H54 (cell line): ENCODE results near the gene TSEN2.
"Not testable (repeated sequence)": the region's sequence is repeated elsewhere in the genome, so short reads cannot be mapped to it uniquely, and the experiment has no call there.

Source experiments
- DNase-seq: peaks from one replicate; pipeline ENCODE4 v3.0.0; 2011; ENCODE audit warnings: low spot score, mixed read lengths; ENCODE audit not compliant: insufficient read length
- FAIRE-seq: peaks from 3 replicates; lab custom pipeline; 2011; peaks lifted over from hg19 to GRCh38; lab: Jason Lieb, UNC
- POLR2A ChIP-seq: IDR thresholded peaks from 2 replicates; pipeline ENCODE4 v1.6.1; 2011; ENCODE audit warnings: low read depth, mild to moderate bottlenecking, low read length

TSEN2 gene

GRCh38 chr3:12472000-12472610, 12.2 kb upstream of the TSEN2 start:
- no peak for TF ChIP-seq POLR2A
- no peak for FAIRE-seq
- DNase-seq, result no peak

GRCh38 chr3:12472796-12473195, 11.5 kb upstream of the TSEN2 start:
- no peak for DNase-seq
- TF ChIP-seq POLR2A, result no peak

GRCh38 chr3:12473511-12473910, 10.8 kb upstream of the TSEN2 start:
- no peak for TF ChIP-seq POLR2A
- no peak for DNase-seq
- FAIRE-seq, result no peak

More at GRCh38 chr3:12472796-12473195, 11.5 kb upstream of the TSEN2 start:
- no peak for FAIRE-seq

GRCh38 chr3:12476238-12476897, 7.9 kb upstream of the TSEN2 start:
- DNase-seq, result no peak
- no peak for TF ChIP-seq POLR2A
- FAIRE-seq, result no peak

- DNase-seq (no peak), FAIRE-seq (no peak)
- no peak for TF ChIP-seq POLR2A
Observed at GRCh38 chr3:12477256-12477655, 7.0 kb upstream of the TSEN2 start.

- no peak for DNase-seq
- no peak for TF ChIP-seq POLR2A
- no peak for FAIRE-seq
Observed at GRCh38 chr3:12478326-12478725, 6.0 kb upstream of the TSEN2 start.

GRCh38 chr3:12479198-12479597, 5.1 kb upstream of the TSEN2 start:
- DNase-seq, FAIRE-seq: not testable (repeated sequence)

GRCh38 chr3:12479919-12480427, 4.3 kb upstream of the TSEN2 start:
- peak; percentile 55 for FAIRE-seq
- DNase-seq, result peak; percentile 46

GRCh38 chr3:12483410-12483809, 870 bp upstream of the TSEN2 start:
- no peak for FAIRE-seq
- no peak for DNase-seq
- TF ChIP-seq POLR2A, result no peak

More at GRCh38 chr3:12479919-12480427, 4.3 kb upstream of the TSEN2 start:
- TF ChIP-seq POLR2A, result no peak

- no peak for FAIRE-seq
- no peak for TF ChIP-seq POLR2A
- no peak for DNase-seq
Observed at GRCh38 chr3:12483872-12484197, 445 bp upstream of the TSEN2 start.

GRCh38 chr3:12484983-12485327, 675 bp downstream of the TSEN2 start:
- TF ChIP-seq POLR2A, result no peak
- DNase-seq (no peak), FAIRE-seq (no peak)

GRCh38 chr3:12486001-12486400, 1.7 kb downstream of the TSEN2 start:
- TF ChIP-seq POLR2A, result no peak
- DNase-seq (no peak), FAIRE-seq (no peak)

- DNase-seq (no peak), FAIRE-seq (no peak)
- no peak for TF ChIP-seq POLR2A
Observed at GRCh38 chr3:12486916-12487315, 2.6 kb downstream of the TSEN2 start.

- no peak for FAIRE-seq
- TF ChIP-seq POLR2A, result no peak
Observed at GRCh38 chr3:12487336-12487735, 3.1 kb downstream of the TSEN2 start.

GRCh38 chr3:12487786-12488185, 3.5 kb downstream of the TSEN2 start:
- no peak for TF ChIP-seq POLR2A
- FAIRE-seq, result no peak
- DNase-seq, result no peak

More at GRCh38 chr3:12487336-12487735, 3.1 kb downstream of the TSEN2 start:
- DNase-seq, result no peak
